ENCODE results near the gene RSPRY1.

Gene RSPRY1

DNA sequence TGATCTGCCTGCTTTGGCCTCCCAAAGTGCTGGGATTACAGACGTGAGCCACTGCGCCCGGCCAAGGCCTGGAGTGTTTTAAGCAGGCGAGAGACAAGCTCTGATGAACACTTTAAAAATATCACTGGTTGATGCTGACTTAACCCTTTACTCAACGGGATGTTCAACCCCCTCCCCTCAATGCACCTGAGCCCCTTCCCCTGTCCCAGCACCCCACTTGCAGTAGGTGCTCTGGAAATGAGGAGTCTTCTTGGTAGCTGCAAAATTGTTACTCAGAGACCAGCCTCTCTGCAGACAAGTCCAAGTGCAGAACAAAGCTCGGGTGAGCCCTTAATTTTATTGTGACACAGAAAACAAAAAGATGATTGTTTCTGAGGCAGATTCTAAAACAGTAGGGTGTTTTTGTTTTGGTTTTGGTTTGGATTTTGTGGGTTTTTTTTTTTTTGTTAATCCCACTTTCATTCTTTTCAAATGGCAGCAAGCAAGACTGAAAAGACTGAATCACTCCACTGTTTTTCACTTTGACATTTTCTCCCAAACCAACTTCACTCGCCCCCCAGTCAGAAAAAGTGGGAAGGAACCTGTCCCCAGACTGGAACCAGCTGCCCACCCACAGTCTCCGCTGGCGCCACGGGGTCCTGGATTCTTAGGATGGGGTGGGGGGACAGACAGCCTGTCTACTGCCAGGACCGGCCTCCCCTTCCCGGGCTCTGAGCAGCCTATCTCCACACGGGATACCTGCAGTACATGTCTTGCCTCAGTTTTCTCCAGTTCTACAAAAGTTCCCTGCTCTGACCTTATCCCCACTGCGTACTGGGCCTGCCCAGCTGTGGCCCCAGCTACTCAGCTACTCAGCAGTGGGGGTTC, 103.5 kb downstream of the RSPRY1 start:
- DNase-seq (ENCODE audit: low read depth in 4 of 4, low spot score in 1 of 4), result no peak

Measured in stimulated activated CD4-positive, alpha-beta T cell treated with anti-CD3 and anti-CD28 coated beads, Interleukin-1b, Interleukin-23, amount 100 ng/mL, for 24 hours (primary cell).